ENCODE results near the gene FRMPD1.

DNA sequence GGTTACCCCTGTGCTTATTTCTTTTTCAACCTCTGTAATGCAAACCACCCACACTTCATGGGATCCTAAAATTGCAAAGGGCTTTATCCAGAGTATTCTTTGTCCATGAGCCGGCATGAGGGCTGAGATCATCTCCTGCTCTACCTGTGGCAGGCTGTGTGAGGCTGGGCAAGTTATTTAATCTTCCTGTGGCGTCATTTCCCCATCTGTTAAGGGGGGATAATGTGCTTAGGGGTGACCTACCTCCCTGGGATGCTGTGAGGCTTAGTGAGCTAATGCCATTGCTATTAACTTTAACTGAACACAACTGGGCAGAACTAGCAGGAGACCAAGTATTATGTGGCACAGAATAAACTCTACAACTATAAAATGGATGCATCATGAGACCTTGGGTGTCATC, 17.0 kb downstream of the FRMPD1 start:
- TF ChIP-seq, protein P1, sequence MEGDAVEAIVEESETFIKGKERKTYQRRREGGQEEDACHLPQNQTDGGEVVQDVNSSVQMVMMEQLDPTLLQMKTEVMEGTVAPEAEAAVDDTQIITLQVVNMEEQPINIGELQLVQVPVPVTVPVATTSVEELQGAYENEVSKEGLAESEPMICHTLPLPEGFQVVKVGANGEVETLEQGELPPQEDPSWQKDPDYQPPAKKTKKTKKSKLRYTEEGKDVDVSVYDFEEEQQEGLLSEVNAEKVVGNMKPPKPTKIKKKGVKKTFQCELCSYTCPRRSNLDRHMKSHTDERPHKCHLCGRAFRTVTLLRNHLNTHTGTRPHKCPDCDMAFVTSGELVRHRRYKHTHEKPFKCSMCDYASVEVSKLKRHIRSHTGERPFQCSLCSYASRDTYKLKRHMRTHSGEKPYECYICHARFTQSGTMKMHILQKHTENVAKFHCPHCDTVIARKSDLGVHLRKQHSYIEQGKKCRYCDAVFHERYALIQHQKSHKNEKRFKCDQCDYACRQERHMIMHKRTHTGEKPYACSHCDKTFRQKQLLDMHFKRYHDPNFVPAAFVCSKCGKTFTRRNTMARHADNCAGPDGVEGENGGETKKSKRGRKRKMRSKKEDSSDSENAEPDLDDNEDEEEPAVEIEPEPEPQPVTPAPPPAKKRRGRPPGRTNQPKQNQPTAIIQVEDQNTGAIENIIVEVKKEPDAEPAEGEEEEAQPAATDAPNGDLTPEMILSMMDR (conservative IDR thresholded peaks at IDR 0.05; ENCODE audit: low read length): no peak
- no peak for TF ChIP-seq EZH2phosphoT487 (IDR thresholded peaks at IDR 0.05; ENCODE audit: borderline replicate concordance)
